ENCODE data around the gene NAA50. TPM values are rescaled to one million over a fixed set of nuclear protein-coding genes. Genes with fewer than 3 reads are reported as not detected.
A peak's percentile ranks its signal among the peaks of the same experiment; 100 is the strongest.

The NAA50 gene
- total and polyA plus RNA-seq, 10 of the 15 experiments (the other 5 are each of a cell fraction or from before 2014, with no cell fraction given), result 31.7 to 205 (median 110) TPM

GRCh38 chr3:113743006-113743630 lies 2.9 kb downstream of the NAA50 start (continued):
- TF ChIP-seq TCF12 (IDR thresholded peaks at IDR 0.05; ENCODE audit: low read depth, low read length) (no peak), IKZF2 (IDR thresholded peaks at IDR 0.05) (0 out of 4 replicates have a peak, but pooled peaks of 1 of the 2 experiments have one; percentile 19), CREB1 (IDR thresholded peaks at IDR 0.05; ENCODE audit: low read depth) (no peak)

GRCh38 chr3:113741620-113742019 lies 4.4 kb downstream of the NAA50 start:
- Histone ChIP-seq H3K4me2 (ENCODE audit: control insufficient read depth, insufficient read depth) (peak overlapping the region; percentile 81; the same call in 1 of the 2 replicates), H4K20me1 (ENCODE audit: control insufficient read depth, insufficient read depth) (no peaks in the 10 kb centered on the region; the same call in 1 of the 2 replicates), H3K27me3 (replicated peaks in 1 of 2; ENCODE audit: control insufficient read depth in 2 of 2, insufficient read depth in 2 of 2, low read length in 1 of 2) (no peaks in the 10 kb centered on the region), H3K36me3 (ENCODE audit: control insufficient read depth in 2 of 2, insufficient read depth in 2 of 2, low read length in 1 of 2) (no peaks in the 10 kb centered on the region), H3K4me3 (peak overlapping the region; percentile 13; the same call in 1 of the 2 replicates), H3K79me2 (ENCODE audit: control insufficient read depth, insufficient read depth, low read length) (peaks cover 96% of the 10 kb centered on the region), H2AFZ (ENCODE audit: control insufficient read depth, low read depth, low read length) (no peak overlapping the region), H3K9me3 (replicated peaks; ENCODE audit: control insufficient read depth, insufficient read depth, low read length) (no peaks in the 10 kb centered on the region), H3K9ac (ENCODE audit: control insufficient read depth, insufficient read depth, low read length) (no peak overlapping the region), H3K4me1 (ENCODE audit: control insufficient read depth, insufficient read depth, low read length) (peaks cover 8% of the 10 kb centered on the region; the same call in 1 of the 2 replicates), H3K27ac (ENCODE audit: control insufficient read depth, insufficient read depth) (no peak overlapping the region)
- in situ Hi-C loops (cut with MboI) (loop anchor here (5.0 to 10.0 kb wide), 2 partner anchors 247 to 311 kb away; no protein-coding TSS in a partner anchor), intact Hi-C loops (cut with micrococcal nuclease; ENCODE audit: unreplicated experiment) (loop anchor here (10.0 kb wide), 2 partner anchors 473 to 713 kb away; no protein-coding TSS in a partner anchor)
- ChIA-PET POLR2A (interaction anchor here (0.6 to 2.8 kb wide), 8 partner anchors 9 to 1975 kb away, joined by 3 to 9 read pairs (median 3); no protein-coding TSS in a partner anchor), RAD21 (ENCODE audit: unreplicated experiment) (interaction anchor here (0.8 to 1.9 kb wide), 7 partner anchors 14 to 172 kb away, joined by 3 to 6 read pairs (median 4); no protein-coding TSS in a partner anchor), SMC1A (ENCODE audit: uncharacterized antibody, unreplicated experiment) (interaction anchor here (0.8 to 1.9 kb wide), 19 partner anchors 8 to 413 kb away, joined by 3 to 9 read pairs (median 5); no protein-coding TSS in a partner anchor), CTCF (interaction anchor here (0.6 to 5.1 kb wide), 12 partner anchors 9 to 413 kb away, joined by 3 to 34 read pairs (median 3); partner anchors contain the start of gene USF3)
- DNase-seq (ENCODE audit: low read depth, low spot score) (no peak), FAIRE-seq (no peak), ATAC-seq (no peak)
- BruUV-seq (replicated peaks), result no TSS peak
- TF ChIP-seq RELA (IDR thresholded peaks at IDR 0.05; ENCODE audit: borderline replicate concordance, partially characterized antibody) (no peak), JUNB (IDR thresholded peaks at IDR 0.05) (peak; percentile 25; the same call in 1 of the 2 replicates), NFIC (IDR thresholded peaks at IDR 0.05; ENCODE audit: low read depth, low read length) (0 out of 2 replicates have a peak, but pooled peaks have one; percentile 38), STAT3 (IDR thresholded peaks at IDR 0.05; ENCODE audit: low read depth, low read length) (no peak), BCL3 (IDR thresholded peaks at IDR 0.05; ENCODE audit: borderline replicate concordance, insufficient read depth, low read depth, low read length, poor library complexity, severe bottlenecking) (peak; percentile 57)
- 0% methylated on average over 1 of the region's 1 CpG for WGBS (ENCODE audit: insufficient coverage, insufficient replicate concordance, low lambda C conversion rate, missing lambda C conversion rate)

Data from GM12878 (cell line).